Measurements from ENCODE around the gene MAGI2. TPM values are rescaled to one million over a fixed set of nuclear protein-coding genes. Genes with fewer than 3 reads are reported as not detected.

The MAGI2 gene
- total RNA-seq, 1 experiment from 2014 or later: 14.3 TPM

DNA sequence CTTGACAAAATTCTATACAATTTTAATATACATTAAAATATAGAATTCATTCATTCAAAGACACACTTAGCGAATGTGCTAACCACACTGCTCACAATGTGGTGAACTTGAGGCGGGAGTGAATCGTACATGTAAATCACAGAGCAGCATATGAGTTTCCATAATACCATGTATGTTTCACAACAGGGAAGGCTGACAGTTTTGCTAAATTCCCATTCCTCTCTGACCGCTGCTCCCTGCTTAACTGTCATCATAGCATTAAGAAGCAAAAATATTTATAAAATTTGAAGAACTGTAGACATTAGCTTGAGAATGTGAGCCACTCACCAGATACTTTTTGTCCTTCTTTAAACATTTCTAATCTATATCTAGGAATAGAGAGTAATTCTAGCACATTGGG is 763.3 kb downstream of the MAGI2 start:
- Histone ChIP-seq H2BK120ac (ENCODE audit: low read depth, low read length, poor library complexity, severe bottlenecking) (no peak overlapping the region), H3K4me1 (ENCODE audit: insufficient read depth, low read length) (no peaks in the 10 kb centered on the region; the same call in 1 of the 2 replicates), H3K14ac (ENCODE audit: insufficient read depth, low read length) (no peak overlapping the region), H2AK5ac (ENCODE audit: insufficient read length, low read length) (no peak overlapping the region), H3K27ac (ENCODE audit: insufficient read length, low read depth, low read length) (no peak overlapping the region), H4K91ac (ENCODE audit: insufficient read length, low read depth, low read length) (no peak overlapping the region), H4K20me1 (ENCODE audit: control insufficient read depth, insufficient read depth, insufficient read length) (no peaks in the 10 kb centered on the region), H3K9me3 (ENCODE audit: control insufficient read depth, low read depth, low read length) (no peaks in the 10 kb centered on the region), H3K23me2 (ENCODE audit: insufficient read length, low read depth, low read length, poor library complexity, severe bottlenecking) (no peaks in the 10 kb centered on the region), H3T11ph (ENCODE audit: low read length) (no peak overlapping the region), H2BK12ac (ENCODE audit: insufficient read length, low read depth, low read length) (no peak overlapping the region), H2BK15ac (ENCODE audit: low read depth, low read length) (no peak overlapping the region), H3K4ac (ENCODE audit: low read depth, low read length) (no peak overlapping the region), H3K27me3 (ENCODE audit: insufficient read depth, low read length) (no peaks in the 10 kb centered on the region), H2AFZ (ENCODE audit: low read length) (no peak overlapping the region), H4K8ac (replicated peaks; ENCODE audit: insufficient read length, low read depth, low read length) (no peak overlapping the region), H3K9ac (ENCODE audit: extremely low read depth, insufficient read length, low read length) (no peak overlapping the region), H4K5ac (ENCODE audit: insufficient read length, low read depth, low read length) (no peak overlapping the region), H3K4me2 (ENCODE audit: insufficient read depth, insufficient read length, low read length) (no peak overlapping the region), H2BK20ac (ENCODE audit: low read depth, low read length, poor library complexity, severe bottlenecking) (no peak overlapping the region), H3K79me1 (ENCODE audit: insufficient read depth, low read depth, low read length, poor library complexity, severe bottlenecking) (no peaks in the 10 kb centered on the region), H2BK5ac (ENCODE audit: insufficient read length, low read length) (no peak overlapping the region), H3K18ac (ENCODE audit: insufficient read length, low read depth, low read length) (no peak overlapping the region), H3K79me2 (ENCODE audit: insufficient read depth, low read length) (no peaks in the 10 kb centered on the region), H3K23ac (ENCODE audit: insufficient read length, low read depth, low read length) (no peak overlapping the region), H3K56ac (ENCODE audit: insufficient read length, low read depth, low read length) (no peak overlapping the region)
- Mint-ChIP-seq H3K4me1 (peaks cover 4 to 5% of the 10 kb centered on the region in 2 experiments), H3K36me3 (ENCODE audit: insufficient read depth in 1 of 3, low read depth in 3 of 3) (no peaks in the 10 kb centered on the region), H3K9me3 (no peaks in the 10 kb centered on the region), H3K4me3 (no peak overlapping the region), H3K27me3 (ENCODE audit: low read depth) (no peaks in the 10 kb centered on the region), H3K27ac (no peak overlapping the region)
- TF ChIP-seq, protein P1, sequence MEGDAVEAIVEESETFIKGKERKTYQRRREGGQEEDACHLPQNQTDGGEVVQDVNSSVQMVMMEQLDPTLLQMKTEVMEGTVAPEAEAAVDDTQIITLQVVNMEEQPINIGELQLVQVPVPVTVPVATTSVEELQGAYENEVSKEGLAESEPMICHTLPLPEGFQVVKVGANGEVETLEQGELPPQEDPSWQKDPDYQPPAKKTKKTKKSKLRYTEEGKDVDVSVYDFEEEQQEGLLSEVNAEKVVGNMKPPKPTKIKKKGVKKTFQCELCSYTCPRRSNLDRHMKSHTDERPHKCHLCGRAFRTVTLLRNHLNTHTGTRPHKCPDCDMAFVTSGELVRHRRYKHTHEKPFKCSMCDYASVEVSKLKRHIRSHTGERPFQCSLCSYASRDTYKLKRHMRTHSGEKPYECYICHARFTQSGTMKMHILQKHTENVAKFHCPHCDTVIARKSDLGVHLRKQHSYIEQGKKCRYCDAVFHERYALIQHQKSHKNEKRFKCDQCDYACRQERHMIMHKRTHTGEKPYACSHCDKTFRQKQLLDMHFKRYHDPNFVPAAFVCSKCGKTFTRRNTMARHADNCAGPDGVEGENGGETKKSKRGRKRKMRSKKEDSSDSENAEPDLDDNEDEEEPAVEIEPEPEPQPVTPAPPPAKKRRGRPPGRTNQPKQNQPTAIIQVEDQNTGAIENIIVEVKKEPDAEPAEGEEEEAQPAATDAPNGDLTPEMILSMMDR (conservative IDR thresholded peaks at IDR 0.05): no peak
- WGBS (ENCODE audit: extremely low coverage, insufficient read length, low lambda C conversion rate): no CpG with 5 or more reads among the region's 4 CpGs
- no peak for DNase-seq
